ENCODE measurements around the gene TEX48.

GRCh38 chr9:114722937-114723620 lies 41.1 kb upstream of the TEX48 start:
- TF ChIP-seq CTCF (conservative IDR thresholded peaks at IDR 0.05 in 1 of 2, IDR thresholded peaks at IDR 0.05 in 1 of 2; ENCODE audit: low read depth in 1 of 2, low read length in 2 of 2) (no peak), EZH2 (IDR thresholded peaks at IDR 0.05; ENCODE audit: low read length, missing control alignments) (no peak)

Measured in fibroblast of lung (primary cell).